OCI-LY7 (cell line): Measurements from ENCODE around the gene KCTD4. TPM values are rescaled to one million over a fixed set of nuclear protein-coding genes. Genes with fewer than 3 reads are reported as not detected.

Source experiments
- BruUV-seq: library from RNA; stranded (reverse); fragments of 400-500 nt; replicated peaks from 2 replicates; lab custom pipeline; 2021; lab: Mats Ljungman, UMichigan
- CTCF ChIA-PET: fragments of 300-600 bp; sonication (Branson Sonifier 250); formaldehyde crosslinking; loops from one replicate; lab custom pipeline; 2022; ENCODE audit warnings: antibody characterized with exemption; ENCODE audit not compliant: unreplicated experiment; lab: Charles Lee
- POLR2A ChIA-PET: fragments of 300-600 bp; sonication (Branson Sonifier 250); formaldehyde crosslinking; loops from one replicate; lab custom pipeline; 2022; ENCODE audit warnings: antibody characterized with exemption; lab: Charles Lee
- DNase-seq: peaks from one replicate; pipeline ENCODE4 v3.0.0-alpha.2; 2015; ENCODE audit warnings: low spot score
- H2AFZ ChIP-seq: fragments of 200-600 bp; sonication (generic), shearing (Covaris generic); 2 replicates; pipeline ENCODE4 v1.6.1; 2014; ENCODE audit warnings: mild to moderate bottlenecking, antibody characterized with exemption, low read length, moderate library complexity
- H3K27ac ChIP-seq: fragments of 200-600 bp; sonication (generic); 2 replicates; pipeline ENCODE4 v1.5.1; 2014; ENCODE audit warnings: mixed run types, low read depth, mild to moderate bottlenecking, moderate library complexity, low read length, inconsistent platforms; ENCODE audit not compliant: poor library complexity, severe bottlenecking
- H3K36me3 ChIP-seq: fragments of 200-600 bp; sonication (generic); 2 replicates; pipeline ENCODE4 v1.6.1; 2014; ENCODE audit warnings: mild to moderate bottlenecking, antibody characterized with exemption, low read length, moderate library complexity, mixed read lengths; ENCODE audit not compliant: insufficient read depth
- H3K4me1 ChIP-seq: fragments of 200-600 bp; sonication (generic); 2 replicates; pipeline ENCODE4 v1.5.1; 2014; ENCODE audit warnings: mild to moderate bottlenecking, low read length; ENCODE audit not compliant: insufficient read depth, poor library complexity, severe bottlenecking
- H3K4me2 ChIP-seq: fragments of 200-600 bp; sonication (generic); 2 replicates; pipeline ENCODE4 v1.6.1; 2014; ENCODE audit warnings: mild to moderate bottlenecking, low read length
- H3K4me3 ChIP-seq: fragments of 200-600 bp; sonication (generic); 2 replicates; pipeline ENCODE4 v1.5.1; 2014; ENCODE audit warnings: mild to moderate bottlenecking, low read depth, low read length; ENCODE audit not compliant: poor library complexity, severe bottlenecking
- H3K79me2 ChIP-seq: fragments of 200-600 bp; sonication (generic); 2 replicates; pipeline ENCODE4 v1.6.1; 2016; ENCODE audit warnings: low read depth, mild to moderate bottlenecking, low read length, moderate library complexity, mixed read lengths; ENCODE audit not compliant: insufficient read depth
- H3K9me2 ChIP-seq: fragments of 200-600 bp; sonication (generic); 2 replicates; pipeline ENCODE4 v1.6.1; 2016; ENCODE audit warnings: mild to moderate bottlenecking, low read length, mixed read lengths; ENCODE audit not compliant: insufficient read depth
- H3K9me3 ChIP-seq: fragments of 200-600 bp; sonication (generic); 2 replicates; pipeline ENCODE4 v1.6.1; 2014; ENCODE audit warnings: mild to moderate bottlenecking, mixed run types, low read length, mixed read lengths
- H4K20me1 ChIP-seq: fragments of 200-600 bp; sonication (generic); 2 replicates; pipeline ENCODE4 v1.6.1; 2014; ENCODE audit warnings: mild to moderate bottlenecking, antibody characterized with exemption, low read length, moderate library complexity, mixed read lengths; ENCODE audit not compliant: insufficient read depth
- CTCF ChIP-seq: fragments of 200-600 bp; sonication (generic); conservative IDR thresholded peaks from 2 replicates; pipeline ENCODE4 v1.5.1; 2014; ENCODE audit warnings: mild to moderate bottlenecking, antibody characterized with exemption, low read length, moderate library complexity, mixed read lengths
- EZH2phosphoT487 ChIP-seq: fragments of 200-600 bp; sonication (generic); IDR thresholded peaks from 2 replicates; pipeline ENCODE4 v1.6.1; 2018; ENCODE audit warnings: low read depth, borderline replicate concordance, mild to moderate bottlenecking, mixed run types, antibody characterized with exemption, low read length, moderate library complexity, mixed read lengths
- intact Hi-C: fragments of 100-400 bp; cut with micrococcal nuclease; formaldehyde crosslinking; loops from one replicate; pipeline ENCODE4 v1.10.0; 2022; ENCODE audit not compliant: unreplicated experiment
- total RNA-seq, 2 experiments: library from RNA; depleted of rRNA in 1 of 2; stranded (reverse); fragments of >200 nt in 1 of 2; shearing (Covaris generic) in 1 of 2; gene quantifications; 2 replicates each; pipeline ENCODE4 v1.2.3, GENCODE V29; 2014 to 2022

Gene KCTD4
- total RNA-seq, 2 experiments from 2014 or later = not detected

- TF ChIP-seq CTCF = no peak
- TF ChIP-seq EZH2phosphoT487 = no peak
- H3K4me3 ChIP-seq = no peak overlapping the region
- H3K9me2 ChIP-seq = no peaks in the 10 kb centered on the region
- ChIA-PET CTCF (no interaction called here), POLR2A (no interaction called here)
- BruUV-seq = no TSS peak
- no peaks in the 10 kb centered on the region for H3K9me3 ChIP-seq
- no peaks in the 10 kb centered on the region for H4K20me1 ChIP-seq
- H3K4me1 ChIP-seq = no peaks in the 10 kb centered on the region
- no peak overlapping the region for H3K4me2 ChIP-seq
- H2AFZ ChIP-seq = no peak overlapping the region
- H3K79me2 ChIP-seq = no peaks in the 10 kb centered on the region
- H3K27ac ChIP-seq = no peak overlapping the region
- H3K36me3 ChIP-seq = no peaks in the 10 kb centered on the region; the same call in 1 of the 2 replicates
- DNase-seq = no peak
- intact Hi-C loops = no loop called here
These were observed 42.2 kb upstream of the KCTD4 start for GRCh38 chr13:45243077-45243476.

- intact Hi-C loops = no loop called here
- TF ChIP-seq CTCF (no peak), EZH2phosphoT487 (no peak)
- Histone ChIP-seq H3K79me2 (no peaks in the 10 kb centered on the region), H3K27ac (no peak overlapping the region), H3K4me1 (no peaks in the 10 kb centered on the region), H3K9me3 (no peaks in the 10 kb centered on the region), H3K9me2 (no peaks in the 10 kb centered on the region), H3K36me3 (no peaks in the 10 kb centered on the region; the same call in 1 of the 2 replicates), H4K20me1 (no peaks in the 10 kb centered on the region), H3K4me3 (no peak overlapping the region), H3K4me2 (no peak overlapping the region), H2AFZ (no peak overlapping the region)
- ChIA-PET CTCF (no interaction called here), POLR2A (interaction anchor here (1.0 kb wide), 1 partner anchor 17 kb away, joined by 3 read pairs; no protein-coding TSS in a partner anchor)
- no TSS peak for BruUV-seq
- DNase-seq = no peak
These were observed 41.7 kb upstream of the KCTD4 start for GRCh38 chr13:45242524-45242923.

GRCh38 chr13:45242070-45242469 is 41.2 kb upstream of the KCTD4 start:
- Histone ChIP-seq H3K4me1 (no peaks in the 10 kb centered on the region), H3K36me3 (no peaks in the 10 kb centered on the region), H4K20me1 (no peaks in the 10 kb centered on the region), H3K9me3 (no peaks in the 10 kb centered on the region), H3K4me3 (no peak overlapping the region), H3K79me2 (no peaks in the 10 kb centered on the region), H3K27ac (no peak overlapping the region), H3K4me2 (no peak overlapping the region), H2AFZ (no peak overlapping the region), H3K9me2 (no peaks in the 10 kb centered on the region)
- CTCF ChIA-PET = no interaction called here
- intact Hi-C loops = no loop called here
- POLR2A ChIA-PET = interaction anchor here (0.6 to 1.0 kb wide), 2 partner anchors 18 kb away, joined by 3 read pairs; no protein-coding TSS in a partner anchor
- TF ChIP-seq CTCF = no peak
- TF ChIP-seq EZH2phosphoT487 = no peak
- DNase-seq = no peak
- BruUV-seq = no TSS peak
